HEK293 (cell line): ENCODE measurements around the gene FOXS1.

ENCODE experiments used
- REPIN1 ChIP-seq: fragments of 450-650 bp; formaldehyde crosslinking; IDR thresholded peaks from 2 replicates; pipeline ENCODE4 v1.5.1; 2017; ENCODE audit warnings: missing biosample characterization, missing genetic modification characterization, low read depth
- ZNF354C ChIP-seq: fragments of 450-650 bp; formaldehyde crosslinking; IDR thresholded peaks from 2 replicates; pipeline ENCODE4 v1.5.1; 2016; ENCODE audit warnings: missing biosample characterization, missing genetic modification characterization, low read depth, borderline replicate concordance

- TF ChIP-seq REPIN1 (tag by site-specific recombination) (no peak), ZNF354C (no peak)
These were observed 25.6 kb upstream of the FOXS1 start for GRCh38 chr20:31870726-31871617.
